Vagina (tissue), 2 donors: Measurements from ENCODE around the gene ZNF235.

ENCODE experiments used
- POLR2A ChIP-seq, 2 donors: fragments of 450-650 bp; IDR thresholded peaks; one replicate each; pipeline ENCODE4 v1.6.1; 2017; ENCODE audit warnings: antibody characterized with exemption in 2 of 2, mild to moderate bottlenecking in 2 of 2, moderate library complexity in 2 of 2
- POLR2AphosphoS5 ChIP-seq, 2 donors: sonication (generic); formaldehyde crosslinking; IDR thresholded peaks; one replicate each; pipeline ENCODE4 v1.9.0; 2017; ENCODE audit warnings: antibody characterized with exemption in 2 of 2, mild to moderate bottlenecking in 2 of 2, low read depth in 1 of 2; ENCODE audit not compliant: insufficient read depth in 1 of 2
- TF ChIP-seq, protein P1 (sequence below), 3 experiments: fragments of 450-650 bp in 2 of 3; fragments of 200-600 bp in 1 of 3; sonication (generic) in 1 of 3; IDR thresholded peaks; one replicate each; pipeline ENCODE4 v1.5.1; 2017 to 2019; ENCODE audit warnings: antibody characterized with exemption in 3 of 3, mild to moderate bottlenecking in 2 of 3, moderate library complexity in 2 of 3

DNA sequence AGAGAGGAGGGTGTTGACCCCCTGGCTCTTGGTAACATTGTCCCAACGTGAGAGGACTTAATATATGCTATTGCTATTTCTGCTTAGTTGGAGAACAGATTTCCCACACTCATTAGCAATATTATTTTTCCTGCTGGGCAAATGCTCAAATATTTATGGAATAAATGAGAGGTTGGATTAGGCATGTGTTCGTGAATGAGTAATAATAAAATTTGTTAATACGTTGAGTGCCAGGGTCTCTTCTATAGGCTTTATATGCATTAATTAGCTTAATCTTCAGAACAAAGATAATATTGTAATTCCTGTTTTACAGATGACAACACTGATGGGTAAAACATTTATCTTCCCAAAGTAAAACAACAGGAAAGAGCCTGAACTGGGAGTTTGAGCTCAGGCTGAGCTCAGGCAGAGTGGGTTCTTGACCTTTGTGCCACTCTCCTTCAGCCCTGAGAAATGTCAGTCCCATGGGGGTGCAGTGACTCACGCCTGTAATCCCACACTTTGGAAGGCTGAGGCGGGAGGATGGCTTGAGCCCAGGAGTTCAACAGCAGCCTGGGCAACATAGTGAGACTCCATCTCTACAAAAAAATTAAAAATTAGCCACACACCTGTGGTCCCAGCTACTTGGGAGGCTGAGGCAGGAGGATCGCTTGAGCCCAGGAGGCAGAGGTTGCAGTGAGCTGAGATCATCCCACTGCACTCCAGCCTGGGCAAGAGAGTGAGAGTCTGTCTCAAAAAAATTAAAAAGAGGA is 44.0 kb downstream of the ZNF235 start:
- TF ChIP-seq, protein P1, sequence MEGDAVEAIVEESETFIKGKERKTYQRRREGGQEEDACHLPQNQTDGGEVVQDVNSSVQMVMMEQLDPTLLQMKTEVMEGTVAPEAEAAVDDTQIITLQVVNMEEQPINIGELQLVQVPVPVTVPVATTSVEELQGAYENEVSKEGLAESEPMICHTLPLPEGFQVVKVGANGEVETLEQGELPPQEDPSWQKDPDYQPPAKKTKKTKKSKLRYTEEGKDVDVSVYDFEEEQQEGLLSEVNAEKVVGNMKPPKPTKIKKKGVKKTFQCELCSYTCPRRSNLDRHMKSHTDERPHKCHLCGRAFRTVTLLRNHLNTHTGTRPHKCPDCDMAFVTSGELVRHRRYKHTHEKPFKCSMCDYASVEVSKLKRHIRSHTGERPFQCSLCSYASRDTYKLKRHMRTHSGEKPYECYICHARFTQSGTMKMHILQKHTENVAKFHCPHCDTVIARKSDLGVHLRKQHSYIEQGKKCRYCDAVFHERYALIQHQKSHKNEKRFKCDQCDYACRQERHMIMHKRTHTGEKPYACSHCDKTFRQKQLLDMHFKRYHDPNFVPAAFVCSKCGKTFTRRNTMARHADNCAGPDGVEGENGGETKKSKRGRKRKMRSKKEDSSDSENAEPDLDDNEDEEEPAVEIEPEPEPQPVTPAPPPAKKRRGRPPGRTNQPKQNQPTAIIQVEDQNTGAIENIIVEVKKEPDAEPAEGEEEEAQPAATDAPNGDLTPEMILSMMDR (IDR thresholded peaks at IDR 0.05) = no peak
- no peak for TF ChIP-seq POLR2A (IDR thresholded peaks at IDR 0.05)
- no peak for TF ChIP-seq POLR2AphosphoS5 (IDR thresholded peaks at IDR 0.05; ENCODE audit: insufficient read depth in 1 of 2, low read depth in 1 of 2)
